ENCODE measurements around the gene CLK4. TPM values are rescaled to one million over a fixed set of nuclear protein-coding genes. Genes with fewer than 3 reads are reported as not detected.

CLK4 gene
- total RNA-seq, 1 experiment from 2014 or later = 23.8 TPM

GRCh38 chr5:178630475-178630930 lies 3.7 kb upstream of the CLK4 start:
- no peaks in the 10 kb centered on the region for H3K36me3 ChIP-seq (ENCODE audit: low read depth, low read length)
- H3K4me2 ChIP-seq (ENCODE audit: low read length) = peak overlapping the region; percentile 63
- no peak overlapping the region for H2AFZ ChIP-seq (ENCODE audit: low read length)
- DNase-seq = peak; percentile 94
- H3K79me2 ChIP-seq (ENCODE audit: low read length) = peaks cover 13% of the 10 kb centered on the region
- H3K27ac ChIP-seq (ENCODE audit: low read length) = peak overlapping the region; percentile 77
- H3F3A ChIP-seq (ENCODE audit: low read length, unreplicated experiment) = no peaks in the 10 kb centered on the region
- H4K20me1 ChIP-seq (ENCODE audit: low read length) = no peaks in the 10 kb centered on the region
- CTCF ChIA-PET = no interaction called here
- BruUV-seq (replicated peaks) = no TSS peak
- no peaks in the 10 kb centered on the region for H3K9me3 ChIP-seq (ENCODE audit: low read length)
- H3K9ac ChIP-seq (ENCODE audit: low read length) = peak overlapping the region; percentile 16; the same call in 1 of the 2 replicates
- peak; percentile 57 for ATAC-seq
- no peaks in the 10 kb centered on the region for H3K9me2 ChIP-seq (replicated peaks; ENCODE audit: low read length)
- peak overlapping the region; percentile 12; the same call in 1 of the 2 replicates for H3K4me3 ChIP-seq (ENCODE audit: low read length)
- intact Hi-C loops (cut with micrococcal nuclease) = no loop called here
- POLR2A ChIA-PET (ENCODE audit: unreplicated experiment) = interaction anchor here (0.6 kb wide), 1 partner anchor 14 kb away, joined by 9 read pairs; no protein-coding TSS in a partner anchor
- H3K4me1 ChIP-seq (ENCODE audit: insufficient read depth, low read length) = peaks cover 26% of the 10 kb centered on the region
- TF ChIP-seq EZH2phosphoT487 (IDR thresholded peaks at IDR 0.05; ENCODE audit: borderline replicate concordance, low read length) (no peak), EZH2 (IDR thresholded peaks at IDR 0.05; ENCODE audit: low read length, unreplicated experiment) (no peak)
- TF ChIP-seq, protein P1, sequence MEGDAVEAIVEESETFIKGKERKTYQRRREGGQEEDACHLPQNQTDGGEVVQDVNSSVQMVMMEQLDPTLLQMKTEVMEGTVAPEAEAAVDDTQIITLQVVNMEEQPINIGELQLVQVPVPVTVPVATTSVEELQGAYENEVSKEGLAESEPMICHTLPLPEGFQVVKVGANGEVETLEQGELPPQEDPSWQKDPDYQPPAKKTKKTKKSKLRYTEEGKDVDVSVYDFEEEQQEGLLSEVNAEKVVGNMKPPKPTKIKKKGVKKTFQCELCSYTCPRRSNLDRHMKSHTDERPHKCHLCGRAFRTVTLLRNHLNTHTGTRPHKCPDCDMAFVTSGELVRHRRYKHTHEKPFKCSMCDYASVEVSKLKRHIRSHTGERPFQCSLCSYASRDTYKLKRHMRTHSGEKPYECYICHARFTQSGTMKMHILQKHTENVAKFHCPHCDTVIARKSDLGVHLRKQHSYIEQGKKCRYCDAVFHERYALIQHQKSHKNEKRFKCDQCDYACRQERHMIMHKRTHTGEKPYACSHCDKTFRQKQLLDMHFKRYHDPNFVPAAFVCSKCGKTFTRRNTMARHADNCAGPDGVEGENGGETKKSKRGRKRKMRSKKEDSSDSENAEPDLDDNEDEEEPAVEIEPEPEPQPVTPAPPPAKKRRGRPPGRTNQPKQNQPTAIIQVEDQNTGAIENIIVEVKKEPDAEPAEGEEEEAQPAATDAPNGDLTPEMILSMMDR (conservative IDR thresholded peaks at IDR 0.05; ENCODE audit: low read depth, low read length) = no peak
- H3K27me3 ChIP-seq (ENCODE audit: low read length) = no peaks in the 10 kb centered on the region

- POLR2A ChIA-PET (ENCODE audit: unreplicated experiment) = no interaction called here
- Histone ChIP-seq H3F3A (ENCODE audit: low read length, unreplicated experiment) (no peaks in the 10 kb centered on the region), H3K9me2 (replicated peaks; ENCODE audit: low read length) (no peaks in the 10 kb centered on the region), H3K4me1 (ENCODE audit: insufficient read depth, low read length) (peaks cover 40% of the 10 kb centered on the region), H3K27me3 (ENCODE audit: low read length) (no peaks in the 10 kb centered on the region), H3K9me3 (ENCODE audit: low read length) (no peaks in the 10 kb centered on the region), H3K4me3 (ENCODE audit: low read length) (peak overlapping the region; percentile 59), H3K79me2 (ENCODE audit: low read length) (peaks cover 46% of the 10 kb centered on the region), H3K36me3 (ENCODE audit: low read depth, low read length) (peaks cover 10% of the 10 kb centered on the region), H3K27ac (ENCODE audit: low read length) (no peak overlapping the region; the same call in 1 of the 2 replicates), H3K9ac (ENCODE audit: low read length) (peak overlapping the region; percentile 53), H4K20me1 (ENCODE audit: low read length) (peaks cover 13% of the 10 kb centered on the region; the same call in 1 of the 2 replicates), H3K4me2 (ENCODE audit: low read length) (peak overlapping the region; percentile 72), H2AFZ (ENCODE audit: low read length) (peak overlapping the region; percentile 80)
- intact Hi-C loops (cut with micrococcal nuclease) = loop anchor here (2.0 to 10.0 kb wide), 2 partner anchors 208 to 394 kb away; partner anchors contain the start of gene PHYKPL
- no TSS peak for BruUV-seq (replicated peaks)
- ATAC-seq (no peak), DNase-seq (no peak)
- TF ChIP-seq, protein P1 (conservative IDR thresholded peaks at IDR 0.05; ENCODE audit: low read depth, low read length) = no peak
- TF ChIP-seq EZH2 (IDR thresholded peaks at IDR 0.05; ENCODE audit: low read length, unreplicated experiment) (no peak), EZH2phosphoT487 (IDR thresholded peaks at IDR 0.05; ENCODE audit: borderline replicate concordance, low read length) (no peak)
- CTCF ChIA-PET = no interaction called here
Measured at GRCh38 chr5:178627259-178627598, 379 bp upstream of the CLK4 start.
